ENCODE data around the gene ANO9.
A peak's percentile ranks its signal among the peaks of the same experiment; 100 is the strongest.
"Not testable (repeated sequence)": the region's sequence is repeated elsewhere in the genome, so short reads cannot be mapped to it uniquely, and the experiment has no call there.

The ANO9 gene

GRCh38 chr11:432501-433100 lies 9.2 kb downstream of the ANO9 start:
- DNase-seq: no peak

- no peak for DNase-seq
Observed at GRCh38 chr11:431921-432320, 9.9 kb downstream of the ANO9 start.

GRCh38 chr11:429931-430456 lies 11.8 kb downstream of the ANO9 start:
- no peak for DNase-seq

GRCh38 chr11:429391-429790 lies 12.4 kb downstream of the ANO9 start:
- DNase-seq: no peak

- DNase-seq: no peak
Observed at GRCh38 chr11:428295-428694, 13.5 kb downstream of the ANO9 start.

GRCh38 chr11:426851-427250 lies 15.0 kb downstream of the ANO9 start:
- no peak for DNase-seq

GRCh38 chr11:425301-425700 lies 16.5 kb downstream of the ANO9 start:
- no peak for DNase-seq

GRCh38 chr11:424766-425165 lies 17.0 kb downstream of the ANO9 start:
- not testable (repeated sequence) for DNase-seq

GRCh38 chr11:424232-424631 lies 17.6 kb downstream of the ANO9 start:
- DNase-seq: no peak

GRCh38 chr11:422249-422656 lies 19.6 kb downstream of the ANO9 start:
- DNase-seq: no peak

- DNase-seq: no peak
Observed at GRCh38 chr11:420911-421321, 20.9 kb downstream of the ANO9 start.

GRCh38 chr11:420054-420910 lies 21.5 kb downstream of the ANO9 start:
- no peak for DNase-seq

- DNase-seq: no peak
Observed at GRCh38 chr11:419248-420005, 22.4 kb downstream of the ANO9 start.

- DNase-seq: no peak
Observed at GRCh38 chr11:418343-419247, 23.2 kb downstream of the ANO9 start.

- no peak for DNase-seq
Observed at GRCh38 chr11:417652-418342, 24.0 kb downstream of the ANO9 start.

- DNase-seq: peak; percentile 8
Observed at GRCh38 chr11:416757-417621, 24.8 kb downstream of the ANO9 start.

GRCh38 chr11:416051-416756 lies 25.6 kb downstream of the ANO9 start:
- no peak for DNase-seq

- DNase-seq: no peak
Observed at GRCh38 chr11:415640-416041, 26.2 kb downstream of the ANO9 start.

- no peak for DNase-seq
Observed at GRCh38 chr11:414318-414857, 27.4 kb downstream of the ANO9 start.

Data from NCI-H2029 treated with DMSO at 0.1 percent for 48 hours (cell line).